ENCODE results near the gene NPFFR2. TPM values are rescaled to one million over a fixed set of nuclear protein-coding genes. Genes with fewer than 3 reads are reported as not detected.
"Not testable (repeated sequence)": the region's sequence is repeated elsewhere in the genome, so short reads cannot be mapped to it uniquely, and the experiment has no call there.

NPFFR2 gene
- total RNA-seq, 2 donors from 2014 or later: not detected

GRCh38 chr4:72144241-72144640, 112.4 kb downstream of the NPFFR2 start:
- intact Hi-C loops (cut with DNase I): no loop called here

GRCh38 chr4:72152731-72153130, 120.9 kb downstream of the NPFFR2 start:
- Histone ChIP-seq H3K36me3 (replicated peaks in 1 of 2; ENCODE audit: insufficient read depth in 1 of 2, low read depth in 2 of 2) (no peaks in the 10 kb centered on the region), H3K4me1 (no peaks in the 10 kb centered on the region), H3K9me3 (no peaks in the 10 kb centered on the region), H3K27me3 (no peaks in the 10 kb centered on the region), H3K27ac (no peak overlapping the region), H3K4me3 (no peak overlapping the region)
- intact Hi-C loops (cut with DNase I): no loop called here
- no peak for TF ChIP-seq CTCF (IDR thresholded peaks at IDR 0.05)
- DNase-seq: no peak
- ATAC-seq: no peak

More at GRCh38 chr4:72144241-72144640, 112.4 kb downstream of the NPFFR2 start:
- no peaks in the 10 kb centered on the region for H3K4me1 ChIP-seq
- 54 to 70% methylated on average over 2 of the region's 2 CpGs for WGBS, 2 donors
- no peak overlapping the region for H3K27ac ChIP-seq
- no peak for TF ChIP-seq CTCF (IDR thresholded peaks at IDR 0.05)
- TF ChIP-seq POLR2A (IDR thresholded peaks at IDR 0.05): no peak
- no peaks in the 10 kb centered on the region for H3K27me3 ChIP-seq
- ATAC-seq (no peak), DNase-seq (no peak)
- no peaks in the 10 kb centered on the region for H3K36me3 ChIP-seq (replicated peaks in 1 of 2; ENCODE audit: insufficient read depth in 1 of 2, low read depth in 2 of 2)
- H3K4me3 ChIP-seq: no peak overlapping the region
- H3K9me3 ChIP-seq: no peaks in the 10 kb centered on the region

GRCh38 chr4:72153634-72154033, 121.8 kb downstream of the NPFFR2 start:
- H3K4me3 ChIP-seq; H3K27ac ChIP-seq; H3K27me3 ChIP-seq; intact Hi-C loops (cut with DNase I); H3K9me3 ChIP-seq; ATAC-seq; DNase-seq; H3K4me1 ChIP-seq; H3K36me3 ChIP-seq (replicated peaks in 1 of 2; ENCODE audit: insufficient read depth in 1 of 2, low read depth in 2 of 2): not testable (repeated sequence)
- 47 to 51% methylated on average over 6 to 8 of the region's 8 CpGs for WGBS, 2 donors

- WGBS, 2 donors: 70 to 80% methylated on average over 13 to 14 of the region's 14 CpGs
- H3K4me3 ChIP-seq; H3K27ac ChIP-seq; H3K27me3 ChIP-seq; intact Hi-C loops (cut with DNase I); DNase-seq; H3K9me3 ChIP-seq; ATAC-seq; H3K4me1 ChIP-seq; H3K36me3 ChIP-seq (replicated peaks in 1 of 2; ENCODE audit: insufficient read depth in 1 of 2, low read depth in 2 of 2): not testable (repeated sequence)
These were observed 137.5 kb downstream of the NPFFR2 start for GRCh38 chr4:72169285-72169684.

- no peak overlapping the region for H3K27ac ChIP-seq
- no peaks in the 10 kb centered on the region for H3K27me3 ChIP-seq
- no peaks in the 10 kb centered on the region for H3K36me3 ChIP-seq (replicated peaks in 1 of 2; ENCODE audit: insufficient read depth in 1 of 2, low read depth in 2 of 2)
- DNase-seq: no peak
- intact Hi-C loops (cut with DNase I): no loop called here
- TF ChIP-seq CTCF (IDR thresholded peaks at IDR 0.05) (no peak), POLR2A (IDR thresholded peaks at IDR 0.05) (no peak)
- no peaks in the 10 kb centered on the region for H3K4me1 ChIP-seq
- no peak overlapping the region for H3K4me3 ChIP-seq
- 75 to 77% methylated on average over 3 of the region's 3 CpGs for WGBS, 2 donors
- ATAC-seq: no peak
- H3K9me3 ChIP-seq: no peaks in the 10 kb centered on the region
These were observed 138.1 kb downstream of the NPFFR2 start for GRCh38 chr4:72169861-72170260.

GRCh38 chr4:72171761-72172160, 140.0 kb downstream of the NPFFR2 start:
- 7 to 19% methylated on average over 1 of the region's 1 CpG for WGBS, 2 donors
- Histone ChIP-seq H3K4me3 (no peak overlapping the region), H3K27me3 (no peaks in the 10 kb centered on the region), H3K36me3 (replicated peaks in 1 of 2; ENCODE audit: insufficient read depth in 1 of 2, low read depth in 2 of 2) (no peaks in the 10 kb centered on the region), H3K9me3 (no peaks in the 10 kb centered on the region), H3K27ac (no peak overlapping the region), H3K4me1 (no peaks in the 10 kb centered on the region)
- TF ChIP-seq POLR2A (IDR thresholded peaks at IDR 0.05) (no peak), CTCF (IDR thresholded peaks at IDR 0.05) (no peak)
- intact Hi-C loops (cut with DNase I): no loop called here
- DNase-seq (no peak), ATAC-seq (no peak)

All from body of pancreas (tissue), 4 donors.